ENCODE data around the gene ELN. TPM values are rescaled to one million over a fixed set of nuclear protein-coding genes. Genes with fewer than 3 reads are reported as not detected.

Gene ELN
- total RNA-seq, 1 experiment from 2014 or later, result 0.37 TPM

DNA sequence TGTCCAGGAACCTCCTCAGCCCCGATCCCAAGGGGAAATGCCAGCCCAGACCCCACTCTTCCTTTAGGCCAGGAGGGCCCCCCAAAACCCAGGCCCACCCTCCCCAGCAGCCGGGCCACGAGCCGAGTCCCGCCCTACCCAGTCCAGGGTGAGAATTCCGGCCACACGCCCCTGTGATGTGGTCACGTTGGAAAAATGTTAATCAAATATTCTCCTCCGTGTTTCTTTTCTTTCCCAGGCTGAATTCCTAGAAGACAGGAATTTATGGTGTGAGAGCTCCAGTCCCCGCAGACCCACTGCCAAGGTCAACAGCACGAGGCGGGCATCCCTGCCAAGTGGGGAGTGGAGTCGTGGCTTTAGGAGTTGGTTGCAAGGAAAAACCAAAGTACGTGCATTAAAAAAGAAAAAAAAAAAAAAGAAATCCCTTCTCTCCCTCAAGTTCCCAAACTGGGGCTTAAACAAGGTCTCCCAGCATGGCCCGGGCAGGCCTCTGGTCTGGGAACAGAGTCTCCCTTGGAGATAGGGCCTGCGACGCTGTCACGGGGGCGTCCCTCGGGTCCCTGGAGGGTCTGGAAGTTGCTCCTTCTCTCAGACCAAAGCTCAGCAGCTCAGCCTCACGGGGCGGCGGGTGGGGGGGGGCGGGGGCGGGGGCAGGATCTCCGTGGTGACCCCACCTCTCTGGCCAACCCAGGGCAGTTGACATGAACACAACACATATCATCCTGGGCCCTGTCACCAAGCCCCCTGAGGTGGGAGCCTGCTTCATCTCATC is 28.1 kb upstream of the ELN start:
- no peak overlapping the region for H3T11ph ChIP-seq (ENCODE audit: low read length)
- Mint-ChIP-seq H3K9me3 (peaks cover 6 to 9% of the 10 kb centered on the region in 2 experiments), H3K4me3 (no peak overlapping the region), H3K27ac (no peak overlapping the region; a peak in 1 of 7 replicates), H3K4me1 (peaks cover 0 to 2% of the 10 kb centered on the region in 2 experiments; a peak in 1 of 4 replicates), H3K36me3 (ENCODE audit: insufficient read depth in 1 of 3, low read depth in 3 of 3) (peaks cover 0 to 3% (median 1%) of the 10 kb centered on the region in 3 experiments; a peak in 4 of 7 replicates), H3K27me3 (ENCODE audit: low read depth) (peaks cover 6% of the 10 kb centered on the region)
- H4K91ac ChIP-seq (ENCODE audit: insufficient read length, low read depth, low read length), result no peak overlapping the region
- H4K20me1 ChIP-seq (ENCODE audit: control insufficient read depth, insufficient read depth, insufficient read length), result no peaks in the 10 kb centered on the region
- H3K79me2 ChIP-seq (ENCODE audit: insufficient read depth, low read length), result no peaks in the 10 kb centered on the region
- no peaks in the 10 kb centered on the region for H3K27me3 ChIP-seq (ENCODE audit: insufficient read depth, low read length)
- H3K23ac ChIP-seq (ENCODE audit: insufficient read length, low read depth, low read length), result no peak overlapping the region
- H3K23me2 ChIP-seq (ENCODE audit: insufficient read length, low read depth, low read length, poor library complexity, severe bottlenecking), result no peaks in the 10 kb centered on the region
- H2BK5ac ChIP-seq (ENCODE audit: insufficient read length, low read length), result no peak overlapping the region
- H3K18ac ChIP-seq (ENCODE audit: insufficient read length, low read depth, low read length), result no peak overlapping the region
- no CpG with 5 or more reads among the region's 26 CpGs for WGBS (ENCODE audit: extremely low coverage, insufficient read length, low lambda C conversion rate)
- H3K56ac ChIP-seq (ENCODE audit: insufficient read length, low read depth, low read length), result no peak overlapping the region
- no peak overlapping the region for H2AFZ ChIP-seq (ENCODE audit: low read length)
- no peaks in the 10 kb centered on the region for H3K4me1 ChIP-seq (ENCODE audit: insufficient read depth, low read length)
- no peak overlapping the region for H2AK5ac ChIP-seq (ENCODE audit: insufficient read length, low read length)
- H2BK15ac ChIP-seq (ENCODE audit: low read depth, low read length), result no peak overlapping the region
- TF ChIP-seq, protein P1, sequence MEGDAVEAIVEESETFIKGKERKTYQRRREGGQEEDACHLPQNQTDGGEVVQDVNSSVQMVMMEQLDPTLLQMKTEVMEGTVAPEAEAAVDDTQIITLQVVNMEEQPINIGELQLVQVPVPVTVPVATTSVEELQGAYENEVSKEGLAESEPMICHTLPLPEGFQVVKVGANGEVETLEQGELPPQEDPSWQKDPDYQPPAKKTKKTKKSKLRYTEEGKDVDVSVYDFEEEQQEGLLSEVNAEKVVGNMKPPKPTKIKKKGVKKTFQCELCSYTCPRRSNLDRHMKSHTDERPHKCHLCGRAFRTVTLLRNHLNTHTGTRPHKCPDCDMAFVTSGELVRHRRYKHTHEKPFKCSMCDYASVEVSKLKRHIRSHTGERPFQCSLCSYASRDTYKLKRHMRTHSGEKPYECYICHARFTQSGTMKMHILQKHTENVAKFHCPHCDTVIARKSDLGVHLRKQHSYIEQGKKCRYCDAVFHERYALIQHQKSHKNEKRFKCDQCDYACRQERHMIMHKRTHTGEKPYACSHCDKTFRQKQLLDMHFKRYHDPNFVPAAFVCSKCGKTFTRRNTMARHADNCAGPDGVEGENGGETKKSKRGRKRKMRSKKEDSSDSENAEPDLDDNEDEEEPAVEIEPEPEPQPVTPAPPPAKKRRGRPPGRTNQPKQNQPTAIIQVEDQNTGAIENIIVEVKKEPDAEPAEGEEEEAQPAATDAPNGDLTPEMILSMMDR (conservative IDR thresholded peaks at IDR 0.05), result no peak
- H2BK120ac ChIP-seq (ENCODE audit: low read depth, low read length, poor library complexity, severe bottlenecking), result no peak overlapping the region
- peaks cover 8% of the 10 kb centered on the region for H3K9me3 ChIP-seq (ENCODE audit: control insufficient read depth, low read depth, low read length)
- no peak overlapping the region for H4K8ac ChIP-seq (replicated peaks; ENCODE audit: insufficient read length, low read depth, low read length)
- H3K27ac ChIP-seq (ENCODE audit: insufficient read length, low read depth, low read length), result no peak overlapping the region
- H4K5ac ChIP-seq (ENCODE audit: insufficient read length, low read depth, low read length), result no peak overlapping the region
- no peak overlapping the region for H2BK12ac ChIP-seq (ENCODE audit: insufficient read length, low read depth, low read length)
- no peak overlapping the region for H2BK20ac ChIP-seq (ENCODE audit: low read depth, low read length, poor library complexity, severe bottlenecking)
- H3K4ac ChIP-seq (ENCODE audit: low read depth, low read length), result no peak overlapping the region
- H3K14ac ChIP-seq (ENCODE audit: insufficient read depth, low read length), result no peak overlapping the region
- H3K79me1 ChIP-seq (ENCODE audit: insufficient read depth, low read depth, low read length, poor library complexity, severe bottlenecking), result no peaks in the 10 kb centered on the region
- no peak overlapping the region for H3K4me2 ChIP-seq (ENCODE audit: insufficient read depth, insufficient read length, low read length)
- no peak for DNase-seq
- H3K9ac ChIP-seq (ENCODE audit: extremely low read depth, insufficient read length, low read length), result no peak overlapping the region
